OCI-LY7 (cell line): ENCODE measurements around the gene DIO1.
A peak's percentile ranks its signal among the peaks of the same experiment; 100 is the strongest.

ENCODE experiments used
- EZH2phosphoT487 ChIP-seq: fragments of 200-600 bp; sonication (generic); IDR thresholded peaks from 2 replicates; pipeline ENCODE4 v1.6.1; 2018; ENCODE audit warnings: low read depth, borderline replicate concordance, mild to moderate bottlenecking, mixed run types, antibody characterized with exemption, low read length, moderate library complexity, mixed read lengths
- TF ChIP-seq, protein P1 (sequence below): fragments of 200-600 bp; sonication (generic); conservative IDR thresholded peaks from 2 replicates; pipeline ENCODE4 v1.5.1; 2014; ENCODE audit warnings: mild to moderate bottlenecking, antibody characterized with exemption, low read length, moderate library complexity, mixed read lengths

DNA sequence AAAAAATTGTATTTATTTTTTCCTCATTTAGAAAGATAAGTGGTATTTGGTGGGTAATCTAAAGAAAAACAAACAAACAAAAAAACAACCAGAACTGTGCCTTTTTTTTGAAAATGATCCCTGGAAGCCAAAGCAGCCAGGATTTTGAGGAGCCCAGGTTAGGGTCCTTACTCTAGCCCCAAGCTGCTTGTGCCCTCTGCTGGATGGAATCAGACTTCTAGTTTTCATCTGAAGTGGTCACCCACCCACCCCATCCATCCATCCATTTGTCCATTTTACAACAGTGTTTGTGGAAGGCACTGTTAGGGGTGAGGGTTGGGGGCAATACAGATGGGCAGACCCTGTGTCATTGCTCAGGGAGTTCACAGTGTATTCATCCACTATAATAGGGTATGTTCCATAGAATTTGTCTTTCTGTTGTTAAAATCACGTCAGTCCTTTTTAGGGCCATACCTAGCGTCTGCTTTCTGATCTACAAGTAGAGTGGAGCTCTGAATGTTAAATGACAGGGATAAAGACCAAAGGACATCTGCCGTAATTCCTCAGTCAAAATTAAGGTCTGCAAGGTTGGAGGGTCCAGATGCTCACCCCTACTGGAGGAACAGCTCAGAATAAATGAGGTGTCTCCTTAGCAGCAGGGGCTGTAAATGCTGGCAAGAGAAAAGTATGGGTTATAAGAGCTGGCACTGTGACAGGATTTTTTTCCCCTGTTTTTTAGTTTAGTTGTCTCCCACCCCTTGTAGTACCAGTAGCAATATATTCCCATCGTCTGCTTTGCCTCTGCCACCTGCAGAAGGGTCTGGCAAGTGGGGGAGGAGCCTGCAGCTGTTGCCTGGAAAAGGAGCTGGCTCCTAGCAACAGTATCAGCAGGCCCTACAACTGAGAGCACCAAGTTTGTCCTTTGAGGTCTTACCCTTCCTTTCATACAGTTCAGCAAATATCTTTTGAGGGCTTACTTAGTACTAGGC is 55.3 kb downstream of the DIO1 start:
- TF ChIP-seq, protein P1, sequence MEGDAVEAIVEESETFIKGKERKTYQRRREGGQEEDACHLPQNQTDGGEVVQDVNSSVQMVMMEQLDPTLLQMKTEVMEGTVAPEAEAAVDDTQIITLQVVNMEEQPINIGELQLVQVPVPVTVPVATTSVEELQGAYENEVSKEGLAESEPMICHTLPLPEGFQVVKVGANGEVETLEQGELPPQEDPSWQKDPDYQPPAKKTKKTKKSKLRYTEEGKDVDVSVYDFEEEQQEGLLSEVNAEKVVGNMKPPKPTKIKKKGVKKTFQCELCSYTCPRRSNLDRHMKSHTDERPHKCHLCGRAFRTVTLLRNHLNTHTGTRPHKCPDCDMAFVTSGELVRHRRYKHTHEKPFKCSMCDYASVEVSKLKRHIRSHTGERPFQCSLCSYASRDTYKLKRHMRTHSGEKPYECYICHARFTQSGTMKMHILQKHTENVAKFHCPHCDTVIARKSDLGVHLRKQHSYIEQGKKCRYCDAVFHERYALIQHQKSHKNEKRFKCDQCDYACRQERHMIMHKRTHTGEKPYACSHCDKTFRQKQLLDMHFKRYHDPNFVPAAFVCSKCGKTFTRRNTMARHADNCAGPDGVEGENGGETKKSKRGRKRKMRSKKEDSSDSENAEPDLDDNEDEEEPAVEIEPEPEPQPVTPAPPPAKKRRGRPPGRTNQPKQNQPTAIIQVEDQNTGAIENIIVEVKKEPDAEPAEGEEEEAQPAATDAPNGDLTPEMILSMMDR, result peak; percentile 88
- TF ChIP-seq EZH2phosphoT487, result no peak
